ENCODE results near the gene CACNA1A. TPM values are rescaled to one million over a fixed set of nuclear protein-coding genes. Genes with fewer than 3 reads are reported as not detected.

Gene CACNA1A
- polyA plus RNA-seq, 2 of the 4 experiments (the other 2 are of a cell fraction): 0.27 to 0.71 TPM

- Histone ChIP-seq H3K4me3 (no peak overlapping the region), H3K4me1 (no peaks in the 10 kb centered on the region), H3K9me3 (no peaks in the 10 kb centered on the region), H3K4me2 (no peak overlapping the region), H3K27ac (no peak overlapping the region)
- 55% methylated on average over 2 of the region's 2 CpGs for WGBS (ENCODE audit: missing lambda C conversion rate)
- no peak for FAIRE-seq
- no peak for DNase-seq (ENCODE audit: low read depth in 1 of 2, low spot score in 1 of 2)
- CTCF ChIA-PET: no interaction called here
- POLR2A ChIA-PET: no interaction called here
- no peak for ATAC-seq
- no peak for TF ChIP-seq HOXB13 (CRISPR knock-in tag; IDR thresholded peaks at IDR 0.05; ENCODE audit: low read depth)
These were observed 47.7 kb upstream of the CACNA1A start for GRCh38 chr19:13553880-13554400.

- H3K4me2 ChIP-seq: no peak overlapping the region
- H3K4me1 ChIP-seq: no peaks in the 10 kb centered on the region
- 55% methylated on average over 3 of the region's 3 CpGs for WGBS (ENCODE audit: missing lambda C conversion rate)
- DNase-seq (ENCODE audit: low read depth in 1 of 2, low spot score in 1 of 2) (no peak), ATAC-seq (no peak), FAIRE-seq (no peak)
- H3K27ac ChIP-seq: no peak overlapping the region
- no peak for TF ChIP-seq BCL3 (IDR thresholded peaks at IDR 0.05)
- no peak for TF ChIP-seq CBX8 (IDR thresholded peaks at IDR 0.05)
- TF ChIP-seq FOXS1 (CRISPR knock-in tag; IDR thresholded peaks at IDR 0.05): no peak
- no peak for TF ChIP-seq RCOR1 (IDR thresholded peaks at IDR 0.05; ENCODE audit: low read depth, low read length)
- TF ChIP-seq, protein P1, sequence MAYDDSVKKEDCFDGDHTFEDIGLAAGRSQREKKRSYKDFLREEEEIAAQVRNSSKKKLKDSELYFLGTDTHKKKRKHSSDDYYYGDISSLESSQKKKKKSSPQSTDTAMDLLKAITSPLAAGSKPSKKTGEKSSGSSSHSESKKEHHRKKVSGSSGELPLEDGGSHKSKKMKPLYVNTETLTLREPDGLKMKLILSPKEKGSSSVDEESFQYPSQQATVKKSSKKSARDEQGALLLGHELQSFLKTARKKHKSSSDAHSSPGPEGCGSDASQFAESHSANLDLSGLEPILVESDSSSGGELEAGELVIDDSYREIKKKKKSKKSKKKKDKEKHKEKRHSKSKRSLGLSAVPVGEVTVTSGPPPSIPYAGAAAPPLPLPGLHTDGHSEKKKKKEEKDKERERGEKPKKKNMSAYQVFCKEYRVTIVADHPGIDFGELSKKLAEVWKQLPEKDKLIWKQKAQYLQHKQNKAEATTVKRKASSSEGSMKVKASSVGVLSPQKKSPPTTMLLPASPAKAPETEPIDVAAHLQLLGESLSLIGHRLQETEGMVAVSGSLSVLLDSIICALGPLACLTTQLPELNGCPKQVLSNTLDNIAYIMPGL (CRISPR knock-in tag; IDR thresholded peaks at IDR 0.05; ENCODE audit: borderline replicate concordance): no peak
- no peak for TF ChIP-seq CBX2 (IDR thresholded peaks at IDR 0.05; ENCODE audit: borderline replicate concordance, low read depth)
- TF ChIP-seq MAFK (IDR thresholded peaks at IDR 0.05; ENCODE audit: partially characterized antibody): no peak
- no peak for TF ChIP-seq JUN (IDR thresholded peaks at IDR 0.05)
- TF ChIP-seq, protein P2, sequence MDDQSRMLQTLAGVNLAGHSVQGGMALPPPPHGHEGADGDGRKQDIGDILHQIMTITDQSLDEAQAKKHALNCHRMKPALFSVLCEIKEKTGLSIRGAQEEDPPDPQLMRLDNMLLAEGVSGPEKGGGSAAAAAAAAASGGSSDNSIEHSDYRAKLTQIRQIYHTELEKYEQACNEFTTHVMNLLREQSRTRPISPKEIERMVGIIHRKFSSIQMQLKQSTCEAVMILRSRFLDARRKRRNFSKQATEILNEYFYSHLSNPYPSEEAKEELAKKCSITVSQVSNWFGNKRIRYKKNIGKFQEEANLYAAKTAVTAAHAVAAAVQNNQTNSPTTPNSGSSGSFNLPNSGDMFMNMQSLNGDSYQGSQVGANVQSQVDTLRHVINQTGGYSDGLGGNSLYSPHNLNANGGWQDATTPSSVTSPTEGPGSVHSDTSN (IDR thresholded peaks at IDR 0.05): no peak
- TF ChIP-seq PHF8 (IDR thresholded peaks at IDR 0.05; ENCODE audit: borderline replicate concordance, low read depth): no peak
- no peak for TF ChIP-seq ZSCAN20 (CRISPR knock-in tag; IDR thresholded peaks at IDR 0.05)
- TF ChIP-seq, protein P3, sequence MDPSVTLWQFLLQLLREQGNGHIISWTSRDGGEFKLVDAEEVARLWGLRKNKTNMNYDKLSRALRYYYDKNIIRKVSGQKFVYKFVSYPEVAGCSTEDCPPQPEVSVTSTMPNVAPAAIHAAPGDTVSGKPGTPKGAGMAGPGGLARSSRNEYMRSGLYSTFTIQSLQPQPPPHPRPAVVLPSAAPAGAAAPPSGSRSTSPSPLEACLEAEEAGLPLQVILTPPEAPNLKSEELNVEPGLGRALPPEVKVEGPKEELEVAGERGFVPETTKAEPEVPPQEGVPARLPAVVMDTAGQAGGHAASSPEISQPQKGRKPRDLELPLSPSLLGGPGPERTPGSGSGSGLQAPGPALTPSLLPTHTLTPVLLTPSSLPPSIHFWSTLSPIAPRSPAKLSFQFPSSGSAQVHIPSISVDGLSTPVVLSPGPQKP (IDR thresholded peaks at IDR 0.05; ENCODE audit: low read depth, low read length): no peak
- TF ChIP-seq, protein P4, sequence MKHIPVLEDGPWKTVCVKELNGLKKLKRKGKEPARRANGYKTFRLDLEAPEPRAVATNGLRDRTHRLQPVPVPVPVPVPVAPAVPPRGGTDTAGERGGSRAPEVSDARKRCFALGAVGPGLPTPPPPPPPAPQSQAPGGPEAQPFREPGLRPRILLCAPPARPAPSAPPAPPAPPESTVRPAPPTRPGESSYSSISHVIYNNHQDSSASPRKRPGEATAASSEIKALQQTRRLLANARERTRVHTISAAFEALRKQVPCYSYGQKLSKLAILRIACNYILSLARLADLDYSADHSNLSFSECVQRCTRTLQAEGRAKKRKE (CRISPR knock-in tag; IDR thresholded peaks at IDR 0.05; ENCODE audit: low read depth): no peak
- TF ChIP-seq EHMT2 (IDR thresholded peaks at IDR 0.05; ENCODE audit: low read depth): no peak
- no peak for TF ChIP-seq FOSL2 (IDR thresholded peaks at IDR 0.05)
- TF ChIP-seq FOSL2 (CRISPR knock-in tag; IDR thresholded peaks at IDR 0.05): no peak
- TF ChIP-seq POLR2A (IDR thresholded peaks at IDR 0.05; ENCODE audit: low read length): no peak
- no peak for TF ChIP-seq RFX5 (IDR thresholded peaks at IDR 0.05)
- no peak for TF ChIP-seq POLR2AphosphoS2 (conservative IDR thresholded peaks at IDR 0.05; ENCODE audit: low read length)
- TF ChIP-seq ZNF302 (CRISPR knock-in tag; IDR thresholded peaks at IDR 0.05): no peak
- TF ChIP-seq HEYL (CRISPR knock-in tag; IDR thresholded peaks at IDR 0.05): no peak
- ChIA-PET POLR2A (no interaction called here), CTCF (interaction anchor here (0.6 to 1.5 kb wide), 2 partner anchors 11 to 207 kb away, joined by 5 read pairs; no protein-coding TSS in a partner anchor)
- no peaks in the 10 kb centered on the region for H3K9me3 ChIP-seq
- no peak overlapping the region for H3K4me3 ChIP-seq
These were observed 41.9 kb upstream of the CACNA1A start for GRCh38 chr19:13548131-13548530.
